Right lobe of liver (tissue), 6 donors: ENCODE data around the gene TMEM255A. TPM values are rescaled to one million over a fixed set of nuclear protein-coding genes. Genes with fewer than 3 reads are reported as not detected.

Source experiments
- ATAC-seq, 4 donors: fragments of 200-7000 bp; cut with Tn5 transposase; one replicate each; pipeline ENCODE4 v1.9.1; 2020; ENCODE audit warnings: mild to moderate bottlenecking in 4 of 4, moderate library complexity in 4 of 4
- DNase-seq, 3 donors: peaks; one replicate each; pipeline ENCODE4 v3.0.0-alpha.2; 2020
- H3K27ac ChIP-seq, 3 donors: fragments of 200-600 bp; one replicate each; pipeline ENCODE4 v1.8.0; 2022
- H3K27me3 ChIP-seq, 2 donors: fragments of 200-600 bp; one replicate each; pipeline ENCODE4 v1.8.0; 2022
- H3K36me3 ChIP-seq, 4 donors: fragments of 200-600 bp; sonication (generic) in 1 of 4; one replicate each; pipeline versions ENCODE4 v1.5.1 to v1.8.0; 2017 to 2022; ENCODE audit warnings: control low read depth in 1 of 4
- H3K4me1 ChIP-seq, 4 donors: fragments of 200-600 bp; sonication (generic) in 1 of 4; one replicate each; pipeline versions ENCODE4 v1.5.1 to v1.8.0; 2017 to 2022; ENCODE audit warnings: control low read depth in 1 of 4
- H3K4me3 ChIP-seq, 3 donors: fragments of 200-600 bp; one replicate each; pipeline ENCODE4 v1.8.0; 2022
- H3K9me3 ChIP-seq, 4 donors: fragments of 200-600 bp; sonication (generic) in 1 of 4; one replicate each; pipeline versions ENCODE4 v1.5.1 to v1.8.0; 2017 to 2022; ENCODE audit warnings: control low read depth in 1 of 4
- CTCF ChIP-seq, 4 donors: fragments of 200-600 bp in 3 of 4; fragments of 450-650 bp in 1 of 4; IDR thresholded peaks; one replicate each; pipeline versions ENCODE4 v1.5.1 to v1.8.0; 2016 to 2022; ENCODE audit warnings: antibody characterized with exemption in 4 of 4, mild to moderate bottlenecking in 2 of 4
- POLR2A ChIP-seq: fragments of 450-650 bp; IDR thresholded peaks from one replicate; pipeline ENCODE4 v1.6.1; 2017; ENCODE audit warnings: antibody characterized with exemption, mild to moderate bottlenecking
- WGBS: methylation state at CpG from one replicate; pipeline ENCODE4 v1.1.6; 2018; ENCODE audit warnings: low coverage, low lambda C conversion rate; ENCODE audit not compliant: insufficient coverage; ENCODE audit errors: missing lambda C conversion rate; 5-methylcytosine and 5-hydroxymethylcytosine counted together
- intact Hi-C, 2 donors: fragments of 100-400 bp; cut with DNase I; formaldehyde crosslinking; loops; one replicate each; pipeline versions ENCODE4 v1.11.2 to v1.14.1; 2022
- total RNA-seq, 6 experiments: library from RNA; depleted of rRNA in 2 of 6; stranded (reverse); fragments of >200 nt in 2 of 6; fragmentation: NEBNext Ultra II Directional in 3 of 6; extraction: Animal tissue kit (Norgen Biotek cat#: 25700) in 3 of 6; gene quantifications; one replicate each; pipeline versions ENCODE4 v1.1.0 to v1.2.4, GENCODE V29; 2016 to 2023
- donor health status: DM: no; HTN: yes; CAD: no.
- donor health status: DM: no; HTN: no; CAD: no.
- donor health status: DM: no; HTN: no; CAD: no.
- donor health status: DM: no; HTN: yes; CAD: no.
- donor health status: DM: no; HTN: yes; CAD: no.

Gene TMEM255A
- total RNA-seq, 6 experiments from 2014 or later: 0.25 to 0.37 (median 0.33) TPM; not detected in 3

- DNase-seq (no peak), ATAC-seq (no peak)
- no peak overlapping the region for H3K4me3 ChIP-seq
- no peaks in the 10 kb centered on the region for H3K36me3 ChIP-seq
- 70% methylated on average over 6 of the region's 6 CpGs for WGBS
- no peaks in the 10 kb centered on the region for H3K27me3 ChIP-seq
- H3K4me1 ChIP-seq: no peaks in the 10 kb centered on the region
- intact Hi-C loops: no loop called here
- no peaks in the 10 kb centered on the region for H3K9me3 ChIP-seq
- no peak overlapping the region for H3K27ac ChIP-seq
- TF ChIP-seq POLR2A (no peak), CTCF (IDR thresholded peaks at IDR 0.05) (no peak)
Observed at GRCh38 chrX:120235284-120235683, 76.0 kb downstream of the TMEM255A start.

GRCh38 chrX:120228187-120228908 is 82.9 kb downstream of the TMEM255A start:
- Histone ChIP-seq H3K36me3 (no peaks in the 10 kb centered on the region), H3K9me3 (no peaks in the 10 kb centered on the region), H3K27me3 (no peaks in the 10 kb centered on the region), H3K4me3 (no peak overlapping the region), H3K27ac (no peak overlapping the region), H3K4me1 (no peaks in the 10 kb centered on the region)
- TF ChIP-seq POLR2A (no peak), CTCF (IDR thresholded peaks at IDR 0.05) (no peak)
- WGBS: 61% methylated on average over 5 of the region's 9 CpGs
- intact Hi-C loops: no loop called here
- DNase-seq (no peak), ATAC-seq (peak in 1 of 4 donors; percentile 46)

GRCh38 chrX:120224388-120224787 is 86.9 kb downstream of the TMEM255A start:
- DNase-seq (no peak), ATAC-seq (no peak)
- no peak overlapping the region for H3K27ac ChIP-seq
- H3K36me3 ChIP-seq: no peaks in the 10 kb centered on the region
- intact Hi-C loops: no loop called here
- TF ChIP-seq CTCF (IDR thresholded peaks at IDR 0.05) (no peak), POLR2A (no peak)
- H3K27me3 ChIP-seq: no peaks in the 10 kb centered on the region
- no peaks in the 10 kb centered on the region for H3K4me1 ChIP-seq
- H3K4me3 ChIP-seq: no peak overlapping the region
- H3K9me3 ChIP-seq: no peaks in the 10 kb centered on the region
- WGBS: 57% methylated on average over 4 of the region's 4 CpGs

- intact Hi-C loops: no loop called here
- Histone ChIP-seq H3K4me1 (no peaks in the 10 kb centered on the region), H3K27ac (no peak overlapping the region), H3K36me3 (no peaks in the 10 kb centered on the region), H3K9me3 (no peaks in the 10 kb centered on the region), H3K4me3 (no peak overlapping the region), H3K27me3 (no peaks in the 10 kb centered on the region)
- ATAC-seq (peak in 1 of 4 donors; percentile 18), DNase-seq (no peak)
- WGBS: 40% methylated on average over 1 of the region's 8 CpGs
- TF ChIP-seq CTCF (IDR thresholded peaks at IDR 0.05) (no peak), POLR2A (no peak)
Observed at GRCh38 chrX:120223374-120223773, 87.9 kb downstream of the TMEM255A start.
